OCI-LY7 (cell line): ENCODE measurements around the gene TRIM7. TPM values are rescaled to one million over a fixed set of nuclear protein-coding genes. Genes with fewer than 3 reads are reported as not detected.

Source experiments
- BruUV-seq: library from RNA; stranded (reverse); fragments of 400-500 nt; replicated peaks from 2 replicates; lab custom pipeline; 2021; lab: Mats Ljungman, UMichigan
- CTCF ChIA-PET: fragments of 300-600 bp; sonication (Branson Sonifier 250); formaldehyde crosslinking; loops from one replicate; lab custom pipeline; 2022; ENCODE audit warnings: antibody characterized with exemption; ENCODE audit not compliant: unreplicated experiment; lab: Charles Lee
- POLR2A ChIA-PET: fragments of 300-600 bp; sonication (Branson Sonifier 250); formaldehyde crosslinking; loops from one replicate; lab custom pipeline; 2022; ENCODE audit warnings: antibody characterized with exemption; lab: Charles Lee
- DNase-seq: peaks from one replicate; pipeline ENCODE4 v3.0.0-alpha.2; 2015; ENCODE audit warnings: low spot score
- H2AFZ ChIP-seq: fragments of 200-600 bp; sonication (generic), shearing (Covaris generic); 2 replicates; pipeline ENCODE4 v1.6.1; 2014; ENCODE audit warnings: mild to moderate bottlenecking, antibody characterized with exemption, low read length, moderate library complexity
- H3K27ac ChIP-seq: fragments of 200-600 bp; sonication (generic); 2 replicates; pipeline ENCODE4 v1.5.1; 2014; ENCODE audit warnings: mixed run types, low read depth, mild to moderate bottlenecking, moderate library complexity, low read length, inconsistent platforms; ENCODE audit not compliant: poor library complexity, severe bottlenecking
- H3K36me3 ChIP-seq: fragments of 200-600 bp; sonication (generic); 2 replicates; pipeline ENCODE4 v1.6.1; 2014; ENCODE audit warnings: mild to moderate bottlenecking, antibody characterized with exemption, low read length, moderate library complexity, mixed read lengths; ENCODE audit not compliant: insufficient read depth
- H3K4me1 ChIP-seq: fragments of 200-600 bp; sonication (generic); 2 replicates; pipeline ENCODE4 v1.5.1; 2014; ENCODE audit warnings: mild to moderate bottlenecking, low read length; ENCODE audit not compliant: insufficient read depth, poor library complexity, severe bottlenecking
- H3K4me2 ChIP-seq: fragments of 200-600 bp; sonication (generic); 2 replicates; pipeline ENCODE4 v1.6.1; 2014; ENCODE audit warnings: mild to moderate bottlenecking, low read length
- H3K4me3 ChIP-seq: fragments of 200-600 bp; sonication (generic); 2 replicates; pipeline ENCODE4 v1.5.1; 2014; ENCODE audit warnings: mild to moderate bottlenecking, low read depth, low read length; ENCODE audit not compliant: poor library complexity, severe bottlenecking
- H3K79me2 ChIP-seq: fragments of 200-600 bp; sonication (generic); 2 replicates; pipeline ENCODE4 v1.6.1; 2016; ENCODE audit warnings: low read depth, mild to moderate bottlenecking, low read length, moderate library complexity, mixed read lengths; ENCODE audit not compliant: insufficient read depth
- H3K9me2 ChIP-seq: fragments of 200-600 bp; sonication (generic); 2 replicates; pipeline ENCODE4 v1.6.1; 2016; ENCODE audit warnings: mild to moderate bottlenecking, low read length, mixed read lengths; ENCODE audit not compliant: insufficient read depth
- H3K9me3 ChIP-seq: fragments of 200-600 bp; sonication (generic); 2 replicates; pipeline ENCODE4 v1.6.1; 2014; ENCODE audit warnings: mild to moderate bottlenecking, mixed run types, low read length, mixed read lengths
- H4K20me1 ChIP-seq: fragments of 200-600 bp; sonication (generic); 2 replicates; pipeline ENCODE4 v1.6.1; 2014; ENCODE audit warnings: mild to moderate bottlenecking, antibody characterized with exemption, low read length, moderate library complexity, mixed read lengths; ENCODE audit not compliant: insufficient read depth
- EZH2phosphoT487 ChIP-seq: fragments of 200-600 bp; sonication (generic); IDR thresholded peaks from 2 replicates; pipeline ENCODE4 v1.6.1; 2018; ENCODE audit warnings: low read depth, borderline replicate concordance, mild to moderate bottlenecking, mixed run types, antibody characterized with exemption, low read length, moderate library complexity, mixed read lengths
- intact Hi-C: fragments of 100-400 bp; cut with micrococcal nuclease; formaldehyde crosslinking; loops from one replicate; pipeline ENCODE4 v1.10.0; 2022; ENCODE audit not compliant: unreplicated experiment
- total RNA-seq, 2 experiments: library from RNA; depleted of rRNA in 1 of 2; stranded (reverse); fragments of >200 nt in 1 of 2; shearing (Covaris generic) in 1 of 2; gene quantifications; 2 replicates each; pipeline ENCODE4 v1.2.3, GENCODE V29; 2014 to 2022
- TF ChIP-seq, protein P1 (sequence below): fragments of 200-600 bp; sonication (generic); conservative IDR thresholded peaks from 2 replicates; pipeline ENCODE4 v1.5.1; 2014; ENCODE audit warnings: mild to moderate bottlenecking, antibody characterized with exemption, low read length, moderate library complexity, mixed read lengths

The TRIM7 gene
- total RNA-seq, 2 experiments from 2014 or later = 0.22 to 1.8 TPM

DNA sequence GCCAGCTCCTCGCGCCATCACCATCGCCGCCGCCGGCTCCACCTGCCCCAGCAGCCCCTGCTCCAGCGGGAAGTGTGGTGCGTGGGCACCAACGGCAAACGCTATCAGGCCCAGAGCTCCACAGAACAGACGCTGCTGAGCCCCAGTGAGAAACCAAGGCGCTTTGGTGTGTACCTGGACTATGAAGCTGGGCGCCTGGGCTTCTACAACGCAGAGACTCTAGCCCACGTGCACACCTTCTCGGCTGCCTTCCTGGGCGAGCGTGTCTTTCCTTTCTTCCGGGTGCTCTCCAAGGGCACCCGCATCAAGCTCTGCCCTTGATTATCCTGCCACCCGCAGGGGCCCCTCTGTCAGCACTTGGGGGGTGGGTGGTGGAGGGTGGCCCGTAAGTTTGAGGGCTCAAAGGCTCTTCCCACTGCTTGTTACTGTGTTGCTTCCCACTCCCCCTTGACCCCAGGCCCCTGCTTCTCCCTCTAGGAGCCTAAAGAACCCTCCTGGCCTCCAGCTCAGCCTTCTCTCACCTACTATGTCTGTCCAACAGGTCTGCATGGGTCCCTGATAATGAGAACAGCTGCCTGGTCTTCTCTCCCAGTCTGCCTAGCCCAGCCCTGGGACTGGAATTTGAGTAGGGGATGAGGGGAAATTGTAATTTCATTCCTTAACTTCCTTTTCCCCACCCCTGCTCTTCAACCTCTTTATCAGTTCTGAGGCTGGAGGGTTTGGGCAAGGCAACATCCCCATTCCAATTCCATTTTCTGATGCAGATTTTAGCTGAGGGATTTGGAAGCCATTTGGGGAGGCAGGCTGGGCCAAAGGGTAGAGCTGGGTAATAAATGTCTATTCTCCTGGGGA, 29.7 kb upstream of the TRIM7 start:
- Histone ChIP-seq H3K27ac (peak overlapping the region; percentile 18), H3K9me3 (no peaks in the 10 kb centered on the region), H3K4me1 (peaks cover 15% of the 10 kb centered on the region), H3K79me2 (peaks cover 17% of the 10 kb centered on the region; the same call in 1 of the 2 replicates), H4K20me1 (peaks cover 25% of the 10 kb centered on the region), H3K36me3 (peaks cover 96% of the 10 kb centered on the region), H3K9me2 (no peaks in the 10 kb centered on the region), H2AFZ (no peak overlapping the region), H3K4me3 (no peak overlapping the region), H3K4me2 (no peak overlapping the region)
- intact Hi-C loops = no loop called here
- POLR2A ChIA-PET = interaction anchor here (0.6 to 1.0 kb wide), 2 partner anchors 11 to 33 kb away, joined by 3 read pairs; partner anchors contain the start of gene TRIM41
- DNase-seq = no peak
- BruUV-seq = no TSS peak
- CTCF ChIA-PET = no interaction called here
- TF ChIP-seq, protein P1, sequence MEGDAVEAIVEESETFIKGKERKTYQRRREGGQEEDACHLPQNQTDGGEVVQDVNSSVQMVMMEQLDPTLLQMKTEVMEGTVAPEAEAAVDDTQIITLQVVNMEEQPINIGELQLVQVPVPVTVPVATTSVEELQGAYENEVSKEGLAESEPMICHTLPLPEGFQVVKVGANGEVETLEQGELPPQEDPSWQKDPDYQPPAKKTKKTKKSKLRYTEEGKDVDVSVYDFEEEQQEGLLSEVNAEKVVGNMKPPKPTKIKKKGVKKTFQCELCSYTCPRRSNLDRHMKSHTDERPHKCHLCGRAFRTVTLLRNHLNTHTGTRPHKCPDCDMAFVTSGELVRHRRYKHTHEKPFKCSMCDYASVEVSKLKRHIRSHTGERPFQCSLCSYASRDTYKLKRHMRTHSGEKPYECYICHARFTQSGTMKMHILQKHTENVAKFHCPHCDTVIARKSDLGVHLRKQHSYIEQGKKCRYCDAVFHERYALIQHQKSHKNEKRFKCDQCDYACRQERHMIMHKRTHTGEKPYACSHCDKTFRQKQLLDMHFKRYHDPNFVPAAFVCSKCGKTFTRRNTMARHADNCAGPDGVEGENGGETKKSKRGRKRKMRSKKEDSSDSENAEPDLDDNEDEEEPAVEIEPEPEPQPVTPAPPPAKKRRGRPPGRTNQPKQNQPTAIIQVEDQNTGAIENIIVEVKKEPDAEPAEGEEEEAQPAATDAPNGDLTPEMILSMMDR = no peak
- no peak for TF ChIP-seq EZH2phosphoT487

DNA sequence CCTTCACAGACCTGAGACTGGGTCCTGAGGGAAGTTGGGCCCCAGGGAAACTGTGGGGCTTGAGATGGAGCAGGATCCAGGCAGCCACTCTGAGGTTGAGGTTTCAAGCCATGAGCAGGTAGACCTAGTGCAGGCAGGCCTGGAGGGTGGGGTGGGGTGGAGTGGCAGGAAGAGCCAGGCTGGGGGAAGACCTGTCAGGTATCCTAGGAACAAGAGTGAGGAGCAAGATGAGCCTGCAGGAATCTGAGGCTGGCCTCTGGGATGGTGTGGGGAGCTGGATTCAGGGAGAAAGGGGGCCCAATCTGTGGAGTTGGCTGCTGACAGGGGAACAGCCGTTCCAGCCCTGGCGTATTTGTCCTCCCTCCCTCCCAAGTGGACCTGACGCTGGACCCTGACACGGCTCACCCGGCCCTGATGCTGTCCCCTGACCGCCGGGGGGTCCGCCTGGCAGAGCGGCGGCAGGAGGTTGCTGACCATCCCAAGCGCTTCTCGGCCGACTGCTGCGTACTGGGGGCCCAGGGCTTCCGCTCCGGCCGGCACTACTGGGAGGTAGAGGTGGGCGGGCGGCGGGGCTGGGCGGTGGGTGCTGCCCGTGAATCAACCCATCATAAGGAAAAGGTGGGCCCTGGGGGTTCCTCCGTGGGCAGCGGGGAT, 28.9 kb upstream of the TRIM7 start:
- intact Hi-C loops = no loop called here
- Histone ChIP-seq H3K9me3 (no peaks in the 10 kb centered on the region), H3K79me2 (peaks cover 10% of the 10 kb centered on the region; the same call in 1 of the 2 replicates), H3K4me1 (peaks cover 18% of the 10 kb centered on the region), H3K4me2 (no peak overlapping the region), H3K9me2 (no peaks in the 10 kb centered on the region), H3K36me3 (peaks cover 96% of the 10 kb centered on the region), H4K20me1 (peaks cover 18% of the 10 kb centered on the region), H2AFZ (no peak overlapping the region), H3K4me3 (no peak overlapping the region), H3K27ac (no peak overlapping the region)
- no peak for DNase-seq
- ChIA-PET POLR2A (no interaction called here), CTCF (no interaction called here)
- BruUV-seq = no TSS peak
- no peak for TF ChIP-seq EZH2phosphoT487
- TF ChIP-seq, protein P1 = no peak
